H4 (cell line): Measurements from ENCODE around the gene SLC25A14. TPM values are rescaled to one million over a fixed set of nuclear protein-coding genes. Genes with fewer than 3 reads are reported as not detected.
A peak's percentile ranks its signal among the peaks of the same experiment; 100 is the strongest.
"Not testable (repeated sequence)": the region's sequence is repeated elsewhere in the genome, so short reads cannot be mapped to it uniquely, and the experiment has no call there.

ENCODE experiments used
- DNase-seq: peaks from one replicate; pipeline ENCODE4 v3.0.0-alpha.2; 2015; ENCODE audit warnings: low spot score
- total RNA-seq: library from RNA; depleted of rRNA; stranded (reverse); fragments of >200 nt; shearing (Covaris generic); gene quantifications from 2 replicates; pipeline ENCODE4 v1.2.3, GENCODE V29; 2014; rRNA removed

SLC25A14 gene
- 16.7 and 30.6 TPM in 2 replicates for total RNA-seq

- DNase-seq, result peak; percentile 74
These were observed at the start of gene SLC25A14 for GRCh38 chrX:130339408-130340222. SLC25A14 (plus strand) TSS chrX:130339919; CDS start chrX:130340279, 360 bp downstream.

- DNase-seq, result no peak
These were observed 44.0 kb upstream of the SLC25A14 start for GRCh38 chrX:130295519-130296296.

- DNase-seq, result no peak
These were observed 43.4 kb upstream of the SLC25A14 start for GRCh38 chrX:130296297-130296678.

GRCh38 chrX:130296743-130297142 lies 43.0 kb upstream of the SLC25A14 start:
- DNase-seq, result no peak

GRCh38 chrX:130299279-130300009 lies 40.3 kb upstream of the SLC25A14 start:
- no peak for DNase-seq

GRCh38 chrX:130300010-130300282 lies 39.8 kb upstream of the SLC25A14 start:
- no peak for DNase-seq

- DNase-seq, result no peak
These were observed 38.3 kb upstream of the SLC25A14 start for GRCh38 chrX:130301405-130301804.

- DNase-seq, result no peak
These were observed 37.7 kb upstream of the SLC25A14 start for GRCh38 chrX:130301977-130302376.

GRCh38 chrX:130304587-130305368 lies 34.9 kb upstream of the SLC25A14 start:
- no peak for DNase-seq

- DNase-seq, result not testable (repeated sequence)
These were observed 19.8 kb upstream of the SLC25A14 start for GRCh38 chrX:130319886-130320285.

- DNase-seq, result no peak
These were observed 18.2 kb upstream of the SLC25A14 start for GRCh38 chrX:130321550-130321949.

- no peak for DNase-seq
These were observed 9.6 kb upstream of the SLC25A14 start for GRCh38 chrX:130330146-130330545.

- peak; percentile 49 for DNase-seq
These were observed 9.0 kb upstream of the SLC25A14 start for GRCh38 chrX:130330706-130331105.

GRCh38 chrX:130336531-130336930 lies 3.2 kb upstream of the SLC25A14 start:
- no peak for DNase-seq

GRCh38 chrX:130338869-130339268 lies 850 bp upstream of the SLC25A14 start:
- not testable (repeated sequence) for DNase-seq

- no peak for DNase-seq
These were observed 552 bp downstream of the SLC25A14 start for GRCh38 chrX:130340271-130340670.

- no peak for DNase-seq
These were observed 3.7 kb downstream of the SLC25A14 start for GRCh38 chrX:130343411-130343810.

GRCh38 chrX:130347321-130347720 lies 7.6 kb downstream of the SLC25A14 start:
- no peak for DNase-seq

- no peak for DNase-seq
These were observed 11.8 kb downstream of the SLC25A14 start for GRCh38 chrX:130351567-130351966.

GRCh38 chrX:130352050-130352449 lies 12.3 kb downstream of the SLC25A14 start:
- not testable (repeated sequence) for DNase-seq

GRCh38 chrX:130376077-130376476 lies 36.4 kb downstream of the SLC25A14 start:
- DNase-seq, result no peak
